Choroid plexus epithelial cell (primary cell): Measurements from ENCODE around the gene CCDC93.

Experiments used
- DNase-seq: peaks from one replicate; pipeline ENCODE4 v3.0.0-alpha.2; 2010; ENCODE audit warnings: low read depth
- H3K4me3 ChIP-seq: 2 replicates; pipeline ENCODE4 v1.5.1; 2011; ENCODE audit warnings: low read depth, mild to moderate bottlenecking, control low read depth, low read length, moderate library complexity
- CTCF ChIP-seq: conservative IDR thresholded peaks from 2 replicates; pipeline ENCODE4 v1.5.1; 2011; ENCODE audit warnings: low read depth, mild to moderate bottlenecking, control low read depth, inconsistent platforms, low read length, moderate library complexity

Gene CCDC93

GRCh38 chr2:117968722-117969121 lies 45.1 kb downstream of the CCDC93 start:
- no peak overlapping the region for H3K4me3 ChIP-seq
- no peak for DNase-seq
- peak; percentile 25 for TF ChIP-seq CTCF

DNA sequence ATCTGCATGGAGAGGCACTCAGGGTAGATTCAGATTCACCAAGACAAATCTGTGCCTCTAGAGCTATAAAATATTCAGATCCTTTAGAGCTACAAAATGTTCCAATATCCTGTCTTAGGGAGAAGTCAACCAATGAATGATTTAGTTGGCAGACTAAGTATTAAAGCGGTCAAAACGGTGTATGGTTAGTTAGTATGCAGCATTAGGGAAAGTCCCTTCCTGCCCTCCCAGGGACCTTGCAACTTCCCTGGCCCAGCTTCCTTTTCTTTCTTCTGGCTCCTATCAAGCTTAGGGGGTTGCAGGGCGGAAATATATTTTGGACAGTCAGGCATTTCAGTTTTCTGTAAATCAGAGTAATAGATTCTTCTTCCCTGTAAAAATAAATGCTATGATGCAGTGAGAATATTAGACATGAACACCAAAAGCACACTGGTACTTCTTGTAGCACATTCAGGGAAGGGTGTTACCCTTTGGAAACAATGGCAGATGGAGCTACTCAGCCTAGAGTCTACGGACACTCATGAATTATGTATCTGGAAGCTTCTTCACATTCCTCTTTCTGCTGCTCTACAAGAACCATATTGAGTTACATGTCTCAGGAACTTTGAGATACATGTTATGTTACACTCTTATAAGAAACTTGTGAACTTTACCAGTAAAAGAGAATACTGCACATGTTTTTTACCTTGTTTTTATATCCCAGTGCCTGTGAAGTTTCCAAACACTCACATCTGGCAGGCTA lies 45.7 kb downstream of the CCDC93 start:
- H3K4me3 ChIP-seq, result no peak overlapping the region
- DNase-seq, result no peak
- TF ChIP-seq CTCF, result no peak

- H3K4me3 ChIP-seq, result no peak overlapping the region
- TF ChIP-seq CTCF, result no peak
- no peak for DNase-seq
Observed at GRCh38 chr2:117963446-117963845, 50.4 kb downstream of the CCDC93 start.

DNA sequence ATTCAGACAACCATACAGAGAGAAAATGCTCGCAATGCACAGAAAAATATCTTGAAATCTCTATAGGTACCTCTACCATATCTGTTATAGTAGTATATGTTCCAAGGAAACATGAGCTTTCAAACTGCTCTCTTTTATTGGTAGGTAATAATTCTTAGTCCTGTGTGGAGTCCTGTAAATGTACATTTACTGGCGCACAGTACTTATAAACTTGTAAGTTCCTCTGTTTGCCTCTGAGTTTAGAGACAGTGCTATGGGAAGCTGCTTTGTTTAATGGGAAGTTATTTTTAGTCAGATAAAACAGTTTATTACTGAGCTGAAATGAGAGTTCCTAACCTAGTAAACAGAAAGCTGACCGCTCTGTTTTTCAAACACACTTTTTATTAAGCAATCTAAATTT lies 52.7 kb downstream of the CCDC93 start:
- H3K4me3 ChIP-seq, result no peak overlapping the region
- DNase-seq, result no peak
- no peak for TF ChIP-seq CTCF

DNA sequence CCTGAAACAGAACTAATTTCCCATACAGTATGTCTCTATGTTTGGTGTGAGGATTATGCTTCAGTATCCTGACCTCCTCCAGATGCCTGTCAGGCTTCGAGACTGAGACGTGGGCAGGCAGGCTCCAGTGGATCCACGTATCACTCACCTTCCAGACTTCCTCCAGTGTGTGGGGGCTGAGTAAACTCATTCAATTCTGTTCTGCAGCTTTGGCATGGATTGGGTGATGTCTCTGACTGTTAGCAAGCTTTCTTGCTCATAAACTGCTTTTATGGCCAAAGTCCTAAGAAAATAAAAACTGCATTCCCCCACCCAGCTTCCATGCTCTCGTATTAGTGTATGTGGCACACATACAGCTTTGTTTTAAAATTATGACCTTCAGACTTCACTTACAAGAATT lies 53.6 kb downstream of the CCDC93 start:
- peak; percentile 70 for DNase-seq
- no peak overlapping the region for H3K4me3 ChIP-seq
- no peak for TF ChIP-seq CTCF

DNA sequence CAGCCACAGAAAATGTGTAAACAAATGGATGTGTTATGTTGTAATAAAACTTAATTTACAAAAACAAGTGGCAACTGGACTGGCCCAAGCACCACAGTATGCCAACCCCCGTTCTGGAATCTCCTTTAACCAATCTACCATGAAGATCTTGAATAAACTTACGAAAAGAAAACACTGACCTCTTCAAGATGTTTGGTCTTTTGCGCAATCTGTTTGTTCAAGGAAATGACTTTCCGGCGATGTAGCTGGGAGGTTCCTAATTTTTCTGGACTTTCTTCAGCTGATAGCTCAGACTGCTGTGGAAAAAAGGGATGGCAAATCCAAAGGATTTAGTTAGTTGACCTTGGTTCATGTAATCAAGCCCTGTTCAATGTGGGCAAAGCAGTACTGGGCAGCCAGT lies 55.7 kb downstream of the CCDC93 start:
- peak; percentile 78 for DNase-seq
- TF ChIP-seq CTCF, result no peak
- H3K4me3 ChIP-seq, result no peak overlapping the region

GRCh38 chr2:117957616-117958015 lies 56.3 kb downstream of the CCDC93 start:
- DNase-seq, result no peak
- no peak for TF ChIP-seq CTCF
- H3K4me3 ChIP-seq, result no peak overlapping the region
